Hematopoietic multipotent progenitor cell treated with erythropoietin and hydrocortisone succinate and interleukin-3 and kit ligand, for 17 days (in vitro differentiated cells): ENCODE results near the gene CALCOCO1.
"Not testable (repeated sequence)": the region's sequence is repeated elsewhere in the genome, so short reads cannot be mapped to it uniquely, and the experiment has no call there.

Source experiments
- DNase-seq: peaks from one replicate; pipeline ENCODE4 v3.0.0-alpha.2; 2015; ENCODE audit warnings: low spot score

The CALCOCO1 gene

GRCh38 chr12:53733051-53733806 lies 6.0 kb upstream of the CALCOCO1 start:
- DNase-seq, result no peak

- DNase-seq, result no peak
These were observed 2.4 kb upstream of the CALCOCO1 start for GRCh38 chr12:53729644-53730043.

GRCh38 chr12:53728206-53728605 lies 954 bp upstream of the CALCOCO1 start:
- no peak for DNase-seq

GRCh38 chr12:53726946-53727309 lies 324 bp downstream of the CALCOCO1 start:
- peak; percentile 69 for DNase-seq

DNA sequence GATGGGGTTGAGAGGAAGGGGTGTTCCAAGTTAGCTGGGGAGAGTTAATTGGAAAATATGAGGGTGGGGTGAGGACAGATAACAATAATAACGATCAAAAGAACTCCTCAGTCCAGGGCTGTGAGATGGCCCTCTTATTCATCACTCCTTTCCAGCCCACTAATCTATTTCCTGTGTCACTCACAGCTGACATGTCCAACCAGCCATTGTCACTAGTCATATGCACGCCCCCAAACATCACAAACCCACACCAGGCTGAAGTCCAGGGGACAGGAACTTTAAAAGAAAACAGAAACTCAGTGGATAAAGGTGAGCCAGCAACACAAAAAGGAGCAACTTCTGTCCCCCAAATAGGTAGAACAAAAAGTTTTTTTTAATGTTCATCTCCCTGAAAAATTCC lies 911 bp downstream of the CALCOCO1 start:
- peak; percentile 52 for DNase-seq

- no peak for DNase-seq
These were observed 1.4 kb downstream of the CALCOCO1 start for GRCh38 chr12:53725824-53726223.

- DNase-seq, result no peak
These were observed 4.7 kb downstream of the CALCOCO1 start for GRCh38 chr12:53722450-53723041.

DNA sequence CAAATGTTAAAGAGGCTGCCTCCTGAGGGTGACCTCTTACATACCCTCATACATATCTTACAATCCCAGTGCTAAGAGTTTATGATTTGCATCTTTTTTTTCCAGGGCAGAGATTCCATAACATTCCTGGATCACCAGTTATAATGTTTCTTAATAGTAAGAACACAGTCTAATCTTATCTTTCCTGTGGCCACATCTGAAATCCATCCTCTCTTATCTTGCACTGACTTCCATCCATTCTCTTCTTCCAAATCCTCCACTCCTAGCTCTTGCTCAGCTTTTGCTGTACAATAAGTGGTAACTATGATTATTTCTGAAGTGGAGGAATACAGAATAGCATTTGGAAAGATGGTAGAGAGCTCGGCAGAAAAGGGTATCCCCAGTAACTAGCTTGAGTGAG lies 6.3 kb downstream of the CALCOCO1 start:
- no peak for DNase-seq

GRCh38 chr12:53719649-53720048 lies 7.6 kb downstream of the CALCOCO1 start:
- no peak for DNase-seq

- not testable (repeated sequence) for DNase-seq
These were observed 8.7 kb downstream of the CALCOCO1 start for GRCh38 chr12:53718567-53718966.

DNA sequence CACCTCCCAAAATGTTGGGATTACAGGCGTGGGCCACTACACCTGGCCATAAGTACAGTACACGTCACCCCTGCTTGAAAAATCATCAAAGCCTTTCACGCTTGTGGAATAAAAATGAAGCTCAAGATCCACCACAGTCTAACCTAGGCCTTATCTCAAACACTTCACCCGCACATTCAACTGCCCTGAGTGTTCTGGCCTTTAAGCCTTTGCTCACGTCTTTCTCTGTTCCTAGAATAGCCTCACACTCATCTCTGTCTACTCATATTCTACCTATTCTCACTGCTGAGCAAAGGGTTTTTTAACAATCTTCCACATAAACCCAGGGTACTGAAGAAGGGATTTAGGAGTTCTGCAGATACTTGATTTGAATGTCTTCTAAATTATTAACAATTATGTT lies 9.9 kb downstream of the CALCOCO1 start:
- DNase-seq, result no peak

DNA sequence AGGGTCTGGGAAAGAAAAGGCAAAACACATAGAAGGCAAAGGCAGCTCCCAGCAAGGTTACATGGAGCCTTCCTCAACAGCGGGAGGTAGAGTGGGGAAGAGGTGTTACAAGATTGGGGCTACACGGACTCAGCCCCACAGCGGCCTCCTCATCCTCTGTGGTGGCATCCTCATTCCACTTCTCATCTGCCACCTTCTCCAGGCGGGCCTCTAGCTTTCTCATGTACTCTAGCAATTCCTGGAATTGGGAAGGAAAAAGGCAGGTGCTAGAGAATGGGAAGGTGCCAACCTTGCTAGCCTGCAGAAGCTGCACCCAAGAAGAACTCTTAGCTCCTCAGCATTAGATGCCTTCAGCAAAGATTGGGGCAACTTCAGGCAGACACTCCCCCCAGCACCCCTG lies 13.2 kb downstream of the CALCOCO1 start:
- DNase-seq, result no peak

- DNase-seq, result no peak
These were observed 13.7 kb downstream of the CALCOCO1 start for GRCh38 chr12:53713516-53713915.

DNA sequence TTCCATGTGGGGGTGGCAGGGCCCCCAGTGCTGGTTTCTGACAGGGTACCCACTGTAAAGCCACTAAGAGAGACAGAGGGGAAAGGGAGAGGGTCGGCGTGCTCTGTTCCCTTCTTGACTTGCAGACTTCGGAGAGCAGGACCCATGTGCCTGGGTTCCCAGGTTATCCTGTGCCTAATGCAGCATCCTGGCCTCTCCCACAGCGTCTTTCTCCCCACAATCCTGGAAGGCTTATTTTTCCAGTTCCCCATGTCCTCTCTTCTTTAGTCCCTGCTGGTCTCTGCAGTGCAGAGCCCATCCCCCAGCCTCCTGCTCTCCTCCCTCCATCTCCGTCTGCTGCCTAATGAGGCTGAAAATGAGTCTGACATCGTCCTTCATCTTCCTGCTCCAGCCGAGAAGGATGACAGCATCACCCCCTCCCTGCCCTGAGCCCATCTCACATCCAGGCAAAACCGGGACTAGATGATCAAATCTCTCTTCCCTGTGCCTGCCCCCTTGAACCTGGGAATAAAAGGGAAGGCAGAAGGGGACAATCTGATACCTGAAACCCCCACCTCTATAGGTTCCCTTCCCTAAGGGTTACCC lies 15.1 kb downstream of the CALCOCO1 start:
- no peak for DNase-seq

GRCh38 chr12:53710091-53710490 lies 17.2 kb downstream of the CALCOCO1 start:
- DNase-seq, result no peak

DNA sequence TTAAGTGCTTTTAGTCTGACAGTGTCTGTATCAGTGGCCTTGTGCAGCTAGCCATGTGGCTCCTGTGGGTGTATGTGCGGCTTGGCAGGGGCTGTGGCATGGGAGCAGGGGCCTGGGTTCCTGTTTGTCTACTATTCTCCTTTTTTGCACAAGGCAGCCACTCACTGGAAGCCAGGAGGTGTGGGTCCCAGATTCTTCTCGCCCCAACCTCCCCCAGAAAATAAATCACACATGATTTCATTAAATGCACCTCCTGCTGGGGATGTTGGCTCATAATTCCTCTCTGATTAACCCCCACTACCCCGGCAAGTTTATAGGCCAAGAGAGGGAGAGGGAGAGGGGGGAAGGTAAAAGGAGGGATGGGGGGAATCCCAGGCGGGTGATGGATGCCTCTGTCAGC lies 17.6 kb downstream of the CALCOCO1 start:
- DNase-seq, result no peak

DNA sequence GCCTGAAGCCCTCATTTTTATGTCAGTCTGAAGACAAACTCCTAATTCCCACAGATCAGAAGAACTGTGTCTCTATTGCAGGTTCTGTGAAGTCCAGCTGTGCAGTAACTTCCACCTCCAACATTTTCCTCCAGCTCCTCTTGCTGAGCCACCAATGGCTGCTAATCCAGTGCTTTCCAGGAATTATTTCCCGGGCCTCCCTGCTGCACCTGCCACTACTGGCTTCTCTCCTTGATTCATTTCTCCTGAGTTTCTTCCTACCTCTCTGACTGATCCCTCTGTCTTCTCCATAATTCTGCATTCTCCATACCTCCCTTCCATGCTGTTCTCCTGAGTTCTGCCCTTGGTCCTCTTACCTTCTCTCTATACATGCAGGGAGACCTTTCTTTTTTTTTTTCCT lies 21.2 kb downstream of the CALCOCO1 start:
- no peak for DNase-seq

DNA sequence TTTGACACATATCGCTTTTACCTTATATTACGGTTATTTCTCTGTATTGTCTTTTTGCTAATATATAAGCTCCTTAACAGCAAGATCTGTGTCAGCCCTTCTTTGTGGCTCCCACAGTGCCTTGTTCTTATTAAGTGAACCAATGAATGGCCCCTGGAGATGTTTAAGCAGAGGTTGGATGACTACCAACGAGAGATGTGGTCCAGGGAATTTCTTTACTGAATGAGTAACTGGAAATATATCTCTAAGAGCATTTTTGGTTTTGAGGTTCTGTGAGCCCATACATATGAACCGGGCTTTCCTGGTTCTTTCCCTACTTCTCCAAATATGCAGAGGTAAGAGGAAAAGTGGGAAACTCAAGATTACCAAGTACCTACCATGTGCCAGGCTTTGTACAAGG lies 23.5 kb downstream of the CALCOCO1 start:
- DNase-seq, result no peak

GRCh38 chr12:53701518-53702264 lies 25.6 kb downstream of the CALCOCO1 start:
- DNase-seq, result peak; percentile 73

GRCh38 chr12:53700567-53700966 lies 26.7 kb downstream of the CALCOCO1 start:
- DNase-seq, result no peak

DNA sequence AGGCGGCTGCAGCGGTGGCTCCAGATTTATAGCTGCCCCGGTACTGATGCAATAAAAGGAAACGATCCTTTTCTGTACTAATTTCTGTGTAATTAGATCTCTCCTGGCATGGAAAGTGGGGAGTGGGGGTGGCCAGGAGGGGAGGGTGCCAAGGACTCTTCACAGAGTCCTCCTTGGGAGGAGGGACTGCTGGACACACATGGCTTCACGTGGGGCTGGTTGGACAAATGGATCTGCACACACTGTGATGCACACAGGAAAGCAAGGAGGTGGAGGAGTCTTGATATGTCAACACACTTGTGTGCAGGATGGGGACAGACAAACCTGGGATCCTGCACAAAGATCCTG lies 27.6 kb downstream of the CALCOCO1 start:
- DNase-seq, result no peak

DNA sequence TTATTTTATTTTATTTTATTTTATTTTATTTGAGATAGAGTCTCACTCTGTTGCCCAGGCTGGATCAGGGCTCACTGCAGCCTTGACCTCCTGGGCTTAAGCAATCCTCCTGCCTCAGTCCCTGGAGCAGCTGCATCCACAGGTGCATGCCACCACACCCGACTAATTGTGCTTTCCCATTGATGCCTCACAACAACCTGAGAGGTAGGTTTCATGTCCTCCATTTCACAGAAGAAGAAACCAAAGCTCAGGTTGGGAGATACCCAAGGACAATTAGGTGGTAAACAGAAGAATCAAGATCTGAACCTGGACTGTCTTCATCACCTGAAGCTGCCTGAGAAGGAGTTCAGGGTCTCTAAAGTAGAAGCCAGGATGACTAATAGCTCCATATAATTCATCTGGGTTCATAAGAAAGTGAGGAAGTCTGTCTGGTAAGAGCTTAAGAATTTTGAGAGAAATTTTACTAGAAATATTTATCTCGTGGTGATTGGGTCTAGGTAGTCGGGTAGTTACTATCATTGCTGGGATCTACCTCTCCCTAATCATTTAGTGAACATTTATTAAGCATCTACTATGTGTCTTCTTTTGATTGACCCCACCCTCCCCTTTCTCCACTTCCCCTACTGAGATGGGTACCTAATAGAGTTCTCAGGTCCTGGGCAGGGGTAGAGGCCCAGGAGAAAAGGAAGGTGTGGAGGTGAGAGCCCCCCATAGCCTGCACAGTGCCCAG lies 28.1 kb downstream of the CALCOCO1 start:
- DNase-seq, result no peak
